ENCODE results near the gene PSAP. TPM values are rescaled to one million over a fixed set of nuclear protein-coding genes. Genes with fewer than 3 reads are reported as not detected.

PSAP gene
- total RNA-seq, 1 experiment from 2014 or later, result 397 TPM

DNA sequence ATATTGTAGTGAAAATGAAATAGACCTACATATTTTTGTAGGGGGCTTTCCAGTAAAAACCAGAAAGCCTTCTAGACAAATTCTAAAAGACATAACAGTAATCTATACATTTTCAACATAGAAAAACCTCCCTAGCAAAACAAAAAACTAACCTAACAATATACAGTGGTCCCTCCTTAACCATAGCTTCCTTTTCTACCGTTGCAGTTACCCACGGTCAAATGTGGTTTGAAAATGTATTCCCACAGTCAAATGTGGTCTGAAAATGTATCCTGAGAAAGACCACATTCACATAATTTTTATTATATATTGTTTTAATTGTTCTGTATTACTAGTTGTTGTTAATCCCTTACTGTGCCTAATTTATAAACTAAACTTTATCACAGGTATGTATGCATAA is 6.4 kb downstream of the PSAP start:
- H3K27ac Mint-ChIP-seq, result no peak overlapping the region
- peaks cover 58% of the 10 kb centered on the region for H3K4me1 Mint-ChIP-seq
- CTCF ChIA-PET, result no interaction called here
- TF ChIP-seq ELF4 (CRISPR knock-in tag; IDR thresholded peaks at IDR 0.05; ENCODE audit: low read depth) (no peak), TP53 (CRISPR knock-in tag; IDR thresholded peaks at IDR 0.05) (no peak), CDX4 (CRISPR knock-in tag; IDR thresholded peaks at IDR 0.05; ENCODE audit: borderline replicate concordance) (no peak), KAT7 (CRISPR knock-in tag; IDR thresholded peaks at IDR 0.05; ENCODE audit: borderline replicate concordance) (no peak), SP1 (CRISPR knock-in tag; conservative IDR thresholded peaks at IDR 0.05) (no peak), ZNF416 (CRISPR knock-in tag; IDR thresholded peaks at IDR 0.05) (no peak), ZBTB21 (CRISPR knock-in tag; IDR thresholded peaks at IDR 0.05; ENCODE audit: borderline replicate concordance) (no peak), GRHL2 (CRISPR knock-in tag; IDR thresholded peaks at IDR 0.05; ENCODE audit: insufficient replicate concordance, severe bottlenecking) (no peak), ESRRA (CRISPR knock-in tag; IDR thresholded peaks at IDR 0.05; ENCODE audit: borderline replicate concordance) (no peak), NFATC4 (CRISPR knock-in tag; IDR thresholded peaks at IDR 0.05) (no peak), NFYB (CRISPR knock-in tag; conservative IDR thresholded peaks at IDR 0.05; ENCODE audit: low read depth) (no peak)
- TF ChIP-seq, protein P1, sequence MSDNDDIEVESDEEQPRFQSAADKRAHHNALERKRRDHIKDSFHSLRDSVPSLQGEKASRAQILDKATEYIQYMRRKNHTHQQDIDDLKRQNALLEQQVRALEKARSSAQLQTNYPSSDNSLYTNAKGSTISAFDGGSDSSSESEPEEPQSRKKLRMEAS (CRISPR knock-in tag; IDR thresholded peaks at IDR 0.05), result no peak
- TF ChIP-seq, protein P2, sequence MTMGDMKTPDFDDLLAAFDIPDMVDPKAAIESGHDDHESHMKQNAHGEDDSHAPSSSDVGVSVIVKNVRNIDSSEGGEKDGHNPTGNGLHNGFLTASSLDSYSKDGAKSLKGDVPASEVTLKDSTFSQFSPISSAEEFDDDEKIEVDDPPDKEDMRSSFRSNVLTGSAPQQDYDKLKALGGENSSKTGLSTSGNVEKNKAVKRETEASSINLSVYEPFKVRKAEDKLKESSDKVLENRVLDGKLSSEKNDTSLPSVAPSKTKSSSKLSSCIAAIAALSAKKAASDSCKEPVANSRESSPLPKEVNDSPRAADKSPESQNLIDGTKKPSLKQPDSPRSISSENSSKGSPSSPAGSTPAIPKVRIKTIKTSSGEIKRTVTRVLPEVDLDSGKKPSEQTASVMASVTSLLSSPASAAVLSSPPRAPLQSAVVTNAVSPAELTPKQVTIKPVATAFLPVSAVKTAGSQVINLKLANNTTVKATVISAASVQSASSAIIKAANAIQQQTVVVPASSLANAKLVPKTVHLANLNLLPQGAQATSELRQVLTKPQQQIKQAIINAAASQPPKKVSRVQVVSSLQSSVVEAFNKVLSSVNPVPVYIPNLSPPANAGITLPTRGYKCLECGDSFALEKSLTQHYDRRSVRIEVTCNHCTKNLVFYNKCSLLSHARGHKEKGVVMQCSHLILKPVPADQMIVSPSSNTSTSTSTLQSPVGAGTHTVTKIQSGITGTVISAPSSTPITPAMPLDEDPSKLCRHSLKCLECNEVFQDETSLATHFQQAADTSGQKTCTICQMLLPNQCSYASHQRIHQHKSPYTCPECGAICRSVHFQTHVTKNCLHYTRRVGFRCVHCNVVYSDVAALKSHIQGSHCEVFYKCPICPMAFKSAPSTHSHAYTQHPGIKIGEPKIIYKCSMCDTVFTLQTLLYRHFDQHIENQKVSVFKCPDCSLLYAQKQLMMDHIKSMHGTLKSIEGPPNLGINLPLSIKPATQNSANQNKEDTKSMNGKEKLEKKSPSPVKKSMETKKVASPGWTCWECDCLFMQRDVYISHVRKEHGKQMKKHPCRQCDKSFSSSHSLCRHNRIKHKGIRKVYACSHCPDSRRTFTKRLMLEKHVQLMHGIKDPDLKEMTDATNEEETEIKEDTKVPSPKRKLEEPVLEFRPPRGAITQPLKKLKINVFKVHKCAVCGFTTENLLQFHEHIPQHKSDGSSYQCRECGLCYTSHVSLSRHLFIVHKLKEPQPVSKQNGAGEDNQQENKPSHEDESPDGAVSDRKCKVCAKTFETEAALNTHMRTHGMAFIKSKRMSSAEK (CRISPR knock-in tag; IDR thresholded peaks at IDR 0.05; ENCODE audit: borderline replicate concordance), result no peak
- TF ChIP-seq, protein P3, sequence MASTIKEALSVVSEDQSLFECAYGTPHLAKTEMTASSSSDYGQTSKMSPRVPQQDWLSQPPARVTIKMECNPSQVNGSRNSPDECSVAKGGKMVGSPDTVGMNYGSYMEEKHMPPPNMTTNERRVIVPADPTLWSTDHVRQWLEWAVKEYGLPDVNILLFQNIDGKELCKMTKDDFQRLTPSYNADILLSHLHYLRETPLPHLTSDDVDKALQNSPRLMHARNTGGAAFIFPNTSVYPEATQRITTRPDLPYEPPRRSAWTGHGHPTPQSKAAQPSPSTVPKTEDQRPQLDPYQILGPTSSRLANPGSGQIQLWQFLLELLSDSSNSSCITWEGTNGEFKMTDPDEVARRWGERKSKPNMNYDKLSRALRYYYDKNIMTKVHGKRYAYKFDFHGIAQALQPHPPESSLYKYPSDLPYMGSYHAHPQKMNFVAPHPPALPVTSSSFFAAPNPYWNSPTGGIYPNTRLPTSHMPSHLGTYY (CRISPR knock-in tag; IDR thresholded peaks at IDR 0.05), result no peak
- ATAC-seq (no peak), DNase-seq (ENCODE audit: low spot score) (no peak)
- peaks cover 2% of the 10 kb centered on the region; the same call in 1 of the 2 replicates for H3K36me3 Mint-ChIP-seq
- POLR2A ChIA-PET, result no interaction called here
- H3K9me3 Mint-ChIP-seq, result no peaks in the 10 kb centered on the region
- no peak overlapping the region for H3K4me3 Mint-ChIP-seq
- no peaks in the 10 kb centered on the region for H3K27me3 Mint-ChIP-seq (ENCODE audit: low read depth)

DNA sequence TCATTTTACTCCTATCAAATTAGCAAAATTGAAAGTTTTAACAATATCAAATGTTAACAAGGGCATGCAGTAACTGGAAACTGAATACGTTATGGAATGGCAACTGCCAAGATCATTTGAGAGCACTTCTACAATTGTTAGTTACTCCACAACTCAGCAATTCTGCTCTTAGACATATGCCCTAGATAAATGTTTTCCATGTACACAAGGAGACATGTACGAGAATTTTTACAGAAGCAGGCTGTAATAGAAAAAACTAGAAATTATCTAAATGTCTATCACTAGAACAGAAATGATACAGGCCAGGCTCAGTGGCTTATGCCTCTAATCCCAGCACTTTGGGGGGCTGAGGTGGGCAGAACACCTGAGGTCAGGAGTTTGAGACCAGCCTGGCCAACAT is 7.0 kb downstream of the PSAP start:
- Mint-ChIP-seq H3K4me3 (no peak overlapping the region), H3K27ac (no peak overlapping the region), H3K4me1 (peaks cover 54% of the 10 kb centered on the region), H3K27me3 (ENCODE audit: low read depth) (no peaks in the 10 kb centered on the region), H3K36me3 (peaks cover 2% of the 10 kb centered on the region; the same call in 1 of the 2 replicates), H3K9me3 (no peaks in the 10 kb centered on the region)
- ChIA-PET POLR2A (no interaction called here), CTCF (no interaction called here)
- ATAC-seq, result no peak
- DNase-seq (ENCODE audit: low spot score), result no peak
- TF ChIP-seq CREM (CRISPR knock-in tag; IDR thresholded peaks at IDR 0.05), result no peak
- no peak for TF ChIP-seq NR3C1 (CRISPR knock-in tag; conservative IDR thresholded peaks at IDR 0.05; ENCODE audit: low read depth)
